Measurements from ENCODE around the gene KATNIP.

DNA sequence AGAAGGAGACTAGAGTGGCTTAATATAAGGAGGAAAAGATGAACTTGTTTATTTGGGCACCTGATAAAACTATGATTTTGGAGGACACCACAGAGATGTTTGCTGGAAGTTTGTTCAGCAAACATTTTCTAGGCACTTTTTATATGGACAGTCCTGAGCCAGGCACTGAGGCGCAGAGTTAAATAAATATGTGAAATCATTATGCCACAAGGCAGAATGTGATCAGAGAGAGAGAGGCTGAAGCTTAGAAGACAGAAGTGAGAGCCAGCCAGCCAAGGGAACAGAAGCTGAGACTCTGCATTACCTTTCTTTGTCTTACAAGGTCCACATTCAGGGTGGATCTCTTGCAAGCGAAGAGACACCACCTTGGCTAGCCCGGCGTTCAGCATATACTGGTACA lies 21.6 kb upstream of the KATNIP start:
- TF ChIP-seq, protein P1, sequence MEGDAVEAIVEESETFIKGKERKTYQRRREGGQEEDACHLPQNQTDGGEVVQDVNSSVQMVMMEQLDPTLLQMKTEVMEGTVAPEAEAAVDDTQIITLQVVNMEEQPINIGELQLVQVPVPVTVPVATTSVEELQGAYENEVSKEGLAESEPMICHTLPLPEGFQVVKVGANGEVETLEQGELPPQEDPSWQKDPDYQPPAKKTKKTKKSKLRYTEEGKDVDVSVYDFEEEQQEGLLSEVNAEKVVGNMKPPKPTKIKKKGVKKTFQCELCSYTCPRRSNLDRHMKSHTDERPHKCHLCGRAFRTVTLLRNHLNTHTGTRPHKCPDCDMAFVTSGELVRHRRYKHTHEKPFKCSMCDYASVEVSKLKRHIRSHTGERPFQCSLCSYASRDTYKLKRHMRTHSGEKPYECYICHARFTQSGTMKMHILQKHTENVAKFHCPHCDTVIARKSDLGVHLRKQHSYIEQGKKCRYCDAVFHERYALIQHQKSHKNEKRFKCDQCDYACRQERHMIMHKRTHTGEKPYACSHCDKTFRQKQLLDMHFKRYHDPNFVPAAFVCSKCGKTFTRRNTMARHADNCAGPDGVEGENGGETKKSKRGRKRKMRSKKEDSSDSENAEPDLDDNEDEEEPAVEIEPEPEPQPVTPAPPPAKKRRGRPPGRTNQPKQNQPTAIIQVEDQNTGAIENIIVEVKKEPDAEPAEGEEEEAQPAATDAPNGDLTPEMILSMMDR (tag by site-specific recombination; IDR thresholded peaks at IDR 0.05), result no peak
- TF ChIP-seq ZNF416 (tag by site-specific recombination; IDR thresholded peaks at IDR 0.05) (no peak), YY1 (tag by site-specific recombination; IDR thresholded peaks at IDR 0.05) (no peak), ZNF561 (tag by site-specific recombination; IDR thresholded peaks at IDR 0.05; ENCODE audit: borderline replicate concordance) (no peak), ZNF274 (IDR thresholded peaks at IDR 0.05; ENCODE audit: low read length) (no peak), ZNF274 (tag by site-specific recombination; IDR thresholded peaks at IDR 0.05; ENCODE audit: borderline replicate concordance) (no peak), ZNF221 (tag by site-specific recombination; IDR thresholded peaks at IDR 0.05; ENCODE audit: borderline replicate concordance) (no peak), ZNF76 (tag by site-specific recombination; IDR thresholded peaks at IDR 0.05; ENCODE audit: borderline replicate concordance, low read depth) (no peak), KLF9 (tag by site-specific recombination; IDR thresholded peaks at IDR 0.05; ENCODE audit: low read depth) (no peak), ZSCAN30 (tag by site-specific recombination; IDR thresholded peaks at IDR 0.05) (no peak)
- TF ChIP-seq, protein P2, sequence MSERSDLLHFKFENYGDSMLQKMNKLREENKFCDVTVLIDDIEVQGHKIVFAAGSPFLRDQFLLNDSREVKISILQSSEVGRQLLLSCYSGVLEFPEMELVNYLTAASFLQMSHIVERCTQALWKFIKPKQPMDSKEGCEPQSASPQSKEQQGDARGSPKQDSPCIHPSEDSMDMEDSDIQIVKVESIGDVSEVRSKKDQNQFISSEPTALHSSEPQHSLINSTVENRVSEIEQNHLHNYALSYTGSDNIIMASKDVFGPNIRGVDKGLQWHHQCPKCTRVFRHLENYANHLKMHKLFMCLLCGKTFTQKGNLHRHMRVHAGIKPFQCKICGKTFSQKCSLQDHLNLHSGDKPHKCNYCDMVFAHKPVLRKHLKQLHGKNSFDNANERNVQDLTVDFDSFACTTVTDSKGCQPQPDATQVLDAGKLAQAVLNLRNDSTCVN (tag by site-specific recombination; optimal IDR thresholded peaks at IDR 0.05), result no peak
- TF ChIP-seq, protein P3, sequence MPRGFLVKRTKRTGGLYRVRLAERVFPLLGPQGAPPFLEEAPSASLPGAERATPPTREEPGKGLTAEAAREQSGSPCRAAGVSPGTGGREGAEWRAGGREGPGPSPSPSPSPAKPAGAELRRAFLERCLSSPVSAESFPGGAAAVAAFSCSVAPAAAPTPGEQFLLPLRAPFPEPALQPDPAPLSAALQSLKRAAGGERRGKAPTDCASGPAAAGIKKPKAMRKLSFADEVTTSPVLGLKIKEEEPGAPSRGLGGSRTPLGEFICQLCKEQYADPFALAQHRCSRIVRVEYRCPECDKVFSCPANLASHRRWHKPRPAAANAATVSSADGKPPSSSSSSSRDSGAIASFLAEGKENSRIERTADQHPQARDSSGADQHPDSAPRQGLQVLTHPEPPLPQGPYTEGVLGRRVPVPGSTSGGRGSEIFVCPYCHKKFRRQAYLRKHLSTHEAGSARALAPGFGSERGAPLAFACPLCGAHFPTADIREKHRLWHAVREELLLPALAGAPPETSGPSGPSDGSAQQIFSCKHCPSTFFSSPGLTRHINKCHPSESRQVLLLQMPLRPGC (tag by site-specific recombination; IDR thresholded peaks at IDR 0.05), result no peak
- TF ChIP-seq, protein P4, sequence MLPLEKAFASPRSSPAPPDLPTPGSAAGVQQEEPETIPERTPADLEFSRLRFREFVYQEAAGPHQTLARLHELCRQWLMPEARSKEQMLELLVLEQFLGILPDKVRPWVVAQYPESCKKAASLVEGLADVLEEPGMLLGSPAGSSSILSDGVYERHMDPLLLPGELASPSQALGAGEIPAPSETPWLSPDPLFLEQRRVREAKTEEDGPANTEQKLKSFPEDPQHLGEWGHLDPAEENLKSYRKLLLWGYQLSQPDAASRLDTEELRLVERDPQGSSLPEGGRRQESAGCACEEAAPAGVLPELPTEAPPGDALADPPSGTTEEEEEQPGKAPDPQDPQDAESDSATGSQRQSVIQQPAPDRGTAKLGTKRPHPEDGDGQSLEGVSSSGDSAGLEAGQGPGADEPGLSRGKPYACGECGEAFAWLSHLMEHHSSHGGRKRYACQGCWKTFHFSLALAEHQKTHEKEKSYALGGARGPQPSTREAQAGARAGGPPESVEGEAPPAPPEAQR (tag by site-specific recombination; IDR thresholded peaks at IDR 0.05), result no peak
- TF ChIP-seq, protein P5, sequence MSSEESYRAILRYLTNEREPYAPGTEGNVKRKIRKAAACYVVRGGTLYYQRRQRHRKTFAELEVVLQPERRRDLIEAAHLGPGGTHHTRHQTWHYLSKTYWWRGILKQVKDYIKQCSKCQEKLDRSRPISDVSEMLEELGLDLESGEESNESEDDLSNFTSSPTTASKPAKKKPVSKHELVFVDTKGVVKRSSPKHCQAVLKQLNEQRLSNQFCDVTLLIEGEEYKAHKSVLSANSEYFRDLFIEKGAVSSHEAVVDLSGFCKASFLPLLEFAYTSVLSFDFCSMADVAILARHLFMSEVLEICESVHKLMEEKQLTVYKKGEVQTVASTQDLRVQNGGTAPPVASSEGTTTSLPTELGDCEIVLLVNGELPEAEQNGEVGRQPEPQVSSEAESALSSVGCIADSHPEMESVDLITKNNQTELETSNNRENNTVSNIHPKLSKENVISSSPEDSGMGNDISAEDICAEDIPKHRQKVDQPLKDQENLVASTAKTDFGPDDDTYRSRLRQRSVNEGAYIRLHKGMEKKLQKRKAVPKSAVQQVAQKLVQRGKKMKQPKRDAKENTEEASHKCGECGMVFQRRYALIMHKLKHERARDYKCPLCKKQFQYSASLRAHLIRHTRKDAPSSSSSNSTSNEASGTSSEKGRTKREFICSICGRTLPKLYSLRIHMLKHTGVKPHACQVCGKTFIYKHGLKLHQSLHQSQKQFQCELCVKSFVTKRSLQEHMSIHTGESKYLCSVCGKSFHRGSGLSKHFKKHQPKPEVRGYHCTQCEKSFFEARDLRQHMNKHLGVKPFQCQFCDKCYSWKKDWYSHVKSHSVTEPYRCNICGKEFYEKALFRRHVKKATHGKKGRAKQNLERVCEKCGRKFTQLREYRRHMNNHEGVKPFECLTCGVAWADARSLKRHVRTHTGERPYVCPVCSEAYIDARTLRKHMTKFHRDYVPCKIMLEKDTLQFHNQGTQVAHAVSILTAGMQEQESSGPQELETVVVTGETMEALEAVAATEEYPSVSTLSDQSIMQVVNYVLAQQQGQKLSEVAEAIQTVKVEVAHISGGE (tag by site-specific recombination; conservative IDR thresholded peaks at IDR 0.05; ENCODE audit: low read depth), result no peak

Data from HEK293 (cell line).